Memory B cell (primary cell): ENCODE measurements around the gene CX3CL1.

ENCODE experiments used
- ATAC-seq: fragments of 150-1000 bp; cut with Tn5 transposase; 2 replicates; pipeline ENCODE4 v1.10.0; 2021; ENCODE audit warnings: low read depth, mild to moderate bottlenecking, moderate library complexity
- DNase-seq, 2 donors: peaks; one replicate each; pipeline ENCODE4 v3.0.0; 2022; ENCODE audit warnings: low spot score in 2 of 2
- H3K27ac Mint-ChIP-seq: one replicate; pipeline ENCODE4 v1.8.0; 2022; ENCODE audit warnings: mild to moderate bottlenecking, moderate library complexity, mixed read lengths
- H3K27me3 Mint-ChIP-seq: one replicate; pipeline ENCODE4 v1.8.0; 2022; ENCODE audit warnings: mixed read lengths
- H3K36me3 Mint-ChIP-seq: one replicate; pipeline ENCODE4 v1.8.0; 2022; ENCODE audit warnings: mild to moderate bottlenecking, mixed read lengths
- H3K4me1 Mint-ChIP-seq: one replicate; pipeline ENCODE4 v1.8.0; 2022; ENCODE audit warnings: mixed read lengths
- H3K4me3 Mint-ChIP-seq: one replicate; pipeline ENCODE4 v1.8.0; 2022; ENCODE audit warnings: mild to moderate bottlenecking, moderate library complexity, mixed read lengths
- H3K9me3 Mint-ChIP-seq: one replicate; pipeline ENCODE4 v1.8.0; 2022; ENCODE audit warnings: mixed read lengths

Gene CX3CL1

DNA sequence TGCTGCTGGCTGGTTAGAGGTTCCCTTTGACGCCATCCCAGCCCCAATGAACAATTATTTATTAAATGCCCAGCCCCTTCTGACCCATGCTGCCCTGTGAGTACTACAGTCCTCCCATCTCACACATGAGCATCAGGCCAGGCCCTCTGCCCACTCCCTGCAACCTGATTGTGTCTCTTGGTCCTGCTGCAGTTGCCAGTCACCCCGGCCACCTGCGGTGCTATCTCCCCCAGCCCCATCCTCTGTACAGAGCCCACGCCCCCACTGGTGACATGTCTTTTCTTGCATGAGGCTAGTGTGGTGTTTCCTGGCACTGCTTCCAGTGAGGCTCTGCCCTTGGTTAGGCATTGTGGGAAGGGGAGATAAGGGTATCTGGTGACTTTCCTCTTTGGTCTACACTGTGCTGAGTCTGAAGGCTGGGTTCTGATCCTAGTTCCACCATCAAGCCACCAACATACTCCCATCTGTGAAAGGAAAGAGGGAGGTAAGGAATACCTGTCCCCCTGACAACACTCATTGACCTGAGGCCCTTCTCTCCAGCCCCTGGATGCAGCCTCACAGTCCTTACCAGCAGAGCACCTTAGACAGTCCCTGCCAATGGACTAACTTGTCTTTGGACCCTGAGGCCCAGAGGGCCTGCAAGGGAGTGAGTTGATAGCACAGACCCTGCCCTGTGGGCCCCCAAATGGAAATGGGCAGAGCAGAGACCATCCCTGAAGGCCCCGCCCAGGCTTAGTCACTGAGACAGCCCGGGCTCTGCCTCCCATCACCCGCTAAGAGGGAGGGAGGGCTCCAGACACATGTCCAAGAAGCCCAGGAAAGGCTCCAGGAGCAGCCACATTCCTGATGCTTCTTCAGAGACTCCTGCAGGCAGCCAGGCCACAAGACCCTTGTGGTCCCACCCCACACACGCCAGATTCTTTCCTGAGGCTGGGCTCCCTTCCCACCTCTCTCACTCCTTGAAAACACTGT, 11.3 kb downstream of the CX3CL1 start:
- peaks cover 50% of the 10 kb centered on the region for H3K4me1 Mint-ChIP-seq
- ATAC-seq (no peak), DNase-seq (no peak)
- H3K27ac Mint-ChIP-seq: peak overlapping the region; percentile 81
- H3K36me3 Mint-ChIP-seq: no peaks in the 10 kb centered on the region
- no peaks in the 10 kb centered on the region for H3K9me3 Mint-ChIP-seq
- no peaks in the 10 kb centered on the region for H3K27me3 Mint-ChIP-seq
- peak overlapping the region; percentile 35 for H3K4me3 Mint-ChIP-seq

DNA sequence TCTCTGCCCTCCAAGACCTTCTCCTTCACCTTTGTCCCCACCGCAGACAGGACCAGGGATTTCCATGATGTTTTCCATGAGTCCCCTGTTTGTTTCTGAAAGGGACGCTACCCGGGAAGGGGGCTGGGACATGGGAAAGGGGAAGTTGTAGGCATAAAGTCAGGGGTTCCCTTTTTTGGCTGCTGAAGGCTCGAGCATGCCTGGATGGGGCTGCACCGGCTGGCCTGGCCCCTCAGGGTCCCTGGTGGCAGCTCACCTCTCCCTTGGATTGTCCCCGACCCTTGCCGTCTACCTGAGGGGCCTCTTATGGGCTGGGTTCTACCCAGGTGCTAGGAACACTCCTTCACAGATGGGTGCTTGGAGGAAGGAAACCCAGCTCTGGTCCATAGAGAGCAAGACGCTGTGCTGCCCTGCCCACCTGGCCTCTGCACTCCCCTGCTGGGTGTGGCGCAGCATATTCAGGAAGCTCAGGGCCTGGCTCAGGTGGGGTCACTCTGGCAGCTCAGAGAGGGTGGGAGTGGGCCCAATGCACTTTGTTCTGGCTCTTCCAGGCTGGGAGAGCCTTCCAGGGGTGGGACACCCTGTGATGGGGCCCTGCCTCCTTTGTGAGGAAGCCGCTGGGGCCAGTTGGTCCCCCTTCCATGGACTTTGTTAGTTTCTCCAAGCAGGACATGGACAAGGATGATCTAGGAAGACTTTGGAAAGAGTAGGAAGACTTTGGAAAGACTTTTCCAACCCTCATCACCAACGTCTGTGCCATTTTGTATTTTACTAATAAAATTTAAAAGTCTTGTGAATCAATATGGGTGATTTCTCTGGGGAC, 12.2 kb downstream of the CX3CL1 start:
- no peak for DNase-seq
- H3K27me3 Mint-ChIP-seq: no peaks in the 10 kb centered on the region
- peak overlapping the region; percentile 81 for H3K27ac Mint-ChIP-seq
- peak overlapping the region; percentile 35 for H3K4me3 Mint-ChIP-seq
- peak; percentile 66 for ATAC-seq
- no peaks in the 10 kb centered on the region for H3K36me3 Mint-ChIP-seq
- peaks cover 59% of the 10 kb centered on the region for H3K4me1 Mint-ChIP-seq
- H3K9me3 Mint-ChIP-seq: no peaks in the 10 kb centered on the region

- ATAC-seq (no peak), DNase-seq (no peak)
- no peaks in the 10 kb centered on the region for H3K27me3 Mint-ChIP-seq
- H3K4me3 Mint-ChIP-seq: no peak overlapping the region
- no peak overlapping the region for H3K27ac Mint-ChIP-seq
- H3K9me3 Mint-ChIP-seq: no peaks in the 10 kb centered on the region
- H3K4me1 Mint-ChIP-seq: peaks cover 60% of the 10 kb centered on the region
- no peaks in the 10 kb centered on the region for H3K36me3 Mint-ChIP-seq
Observed at GRCh38 chr16:57385083-57385482, 12.8 kb downstream of the CX3CL1 start.

- Mint-ChIP-seq H3K27me3 (no peaks in the 10 kb centered on the region), H3K4me1 (peaks cover 52% of the 10 kb centered on the region), H3K9me3 (no peaks in the 10 kb centered on the region), H3K4me3 (peak overlapping the region; percentile 46), H3K27ac (peak overlapping the region; percentile 75), H3K36me3 (no peaks in the 10 kb centered on the region)
- ATAC-seq (no peak), DNase-seq (no peak)
Observed at GRCh38 chr16:57386381-57386951, 14.2 kb downstream of the CX3CL1 start.

GRCh38 chr16:57387598-57388354, 15.5 kb downstream of the CX3CL1 start:
- no peaks in the 10 kb centered on the region for H3K36me3 Mint-ChIP-seq
- ATAC-seq (peak; percentile 12), DNase-seq (no peak)
- peak overlapping the region; percentile 44 for H3K4me3 Mint-ChIP-seq
- no peaks in the 10 kb centered on the region for H3K27me3 Mint-ChIP-seq
- no peaks in the 10 kb centered on the region for H3K9me3 Mint-ChIP-seq
- H3K4me1 Mint-ChIP-seq: peaks cover 46% of the 10 kb centered on the region
- peak overlapping the region; percentile 75 for H3K27ac Mint-ChIP-seq

DNA sequence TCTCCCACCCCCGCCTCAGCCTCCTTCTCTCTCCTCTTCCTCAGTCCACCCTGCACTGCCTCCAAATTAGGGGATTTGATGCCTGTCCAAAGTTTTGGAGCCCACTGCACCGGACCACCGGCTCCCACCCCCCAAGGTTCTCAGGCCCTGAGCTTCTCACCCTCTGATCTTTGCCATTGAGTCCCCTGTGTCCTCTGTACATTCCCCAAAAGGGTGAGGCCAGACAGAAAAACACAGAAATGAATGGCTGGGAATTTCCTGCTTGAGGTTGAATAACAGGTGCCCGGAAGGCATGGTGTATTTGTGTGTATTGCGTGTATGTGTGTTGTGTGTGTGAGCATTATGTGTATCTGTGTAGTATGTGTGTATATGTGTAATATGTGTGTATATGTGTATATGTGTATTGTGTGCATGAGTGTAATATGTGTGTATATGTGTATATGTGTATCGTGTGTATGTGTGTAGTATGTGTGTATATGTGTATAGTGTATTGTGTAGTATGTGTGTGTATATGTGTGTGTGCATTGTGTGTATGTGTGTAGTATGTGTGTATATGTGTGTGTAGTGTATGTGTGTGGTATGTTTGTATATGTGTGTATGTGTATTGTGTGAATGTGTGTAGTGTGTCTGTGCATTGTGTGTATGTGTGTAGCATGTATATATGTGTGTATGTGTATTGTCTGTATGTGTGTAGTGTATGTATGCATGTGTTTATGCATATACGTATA, 16.2 kb downstream of the CX3CL1 start:
- Mint-ChIP-seq H3K27me3 (no peaks in the 10 kb centered on the region), H3K4me3 (peak overlapping the region; percentile 0), H3K27ac (peak overlapping the region; percentile 75), H3K36me3 (no peaks in the 10 kb centered on the region), H3K4me1 (peaks cover 40% of the 10 kb centered on the region), H3K9me3 (no peaks in the 10 kb centered on the region)
- ATAC-seq (peak; percentile 63), DNase-seq (no peak)

- H3K9me3 Mint-ChIP-seq: no peaks in the 10 kb centered on the region
- no peak overlapping the region for H3K27ac Mint-ChIP-seq
- DNase-seq: no peak
- ATAC-seq: no peak
- H3K4me3 Mint-ChIP-seq: no peak overlapping the region
- no peaks in the 10 kb centered on the region for H3K36me3 Mint-ChIP-seq
- peaks cover 36% of the 10 kb centered on the region for H3K4me1 Mint-ChIP-seq
- no peaks in the 10 kb centered on the region for H3K27me3 Mint-ChIP-seq
Observed at GRCh38 chr16:57389087-57389468, 16.8 kb downstream of the CX3CL1 start.

DNA sequence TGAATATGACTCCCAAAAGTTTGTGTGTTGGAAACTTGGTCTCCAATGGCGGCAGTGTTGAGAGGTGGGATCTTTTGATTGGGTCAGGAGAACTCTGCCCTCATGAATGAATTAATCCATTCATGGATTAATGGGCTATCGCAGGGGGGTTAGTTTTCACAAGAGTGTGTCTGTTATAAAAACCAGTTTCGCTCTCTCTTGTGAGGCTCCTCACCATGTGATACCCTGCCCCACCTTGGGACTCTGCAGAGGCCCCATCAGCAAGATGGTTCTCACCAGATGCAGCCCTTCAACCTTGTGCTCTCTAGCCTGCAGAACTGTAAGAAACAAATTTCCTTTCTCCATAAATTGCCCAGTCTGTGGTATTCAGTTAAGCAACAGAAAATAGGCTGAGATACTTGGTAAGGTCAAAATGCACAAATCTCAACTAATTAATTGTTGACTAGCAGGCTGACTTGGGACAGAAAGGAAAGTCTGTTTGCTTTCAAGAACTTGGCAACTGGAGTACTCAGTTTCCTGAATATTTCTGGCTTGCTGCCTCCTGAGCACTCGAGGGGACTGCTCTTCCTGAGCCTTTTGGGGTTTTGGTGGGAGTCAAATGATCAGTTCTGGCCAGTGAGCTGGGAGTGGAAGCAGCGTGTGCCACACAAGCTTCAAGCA, 18.5 kb downstream of the CX3CL1 start:
- H3K27me3 Mint-ChIP-seq: no peaks in the 10 kb centered on the region
- ATAC-seq (no peak), DNase-seq (no peak)
- H3K4me1 Mint-ChIP-seq: peaks cover 25% of the 10 kb centered on the region
- H3K4me3 Mint-ChIP-seq: no peak overlapping the region
- H3K36me3 Mint-ChIP-seq: no peaks in the 10 kb centered on the region
- H3K9me3 Mint-ChIP-seq: no peaks in the 10 kb centered on the region
- no peak overlapping the region for H3K27ac Mint-ChIP-seq

DNA sequence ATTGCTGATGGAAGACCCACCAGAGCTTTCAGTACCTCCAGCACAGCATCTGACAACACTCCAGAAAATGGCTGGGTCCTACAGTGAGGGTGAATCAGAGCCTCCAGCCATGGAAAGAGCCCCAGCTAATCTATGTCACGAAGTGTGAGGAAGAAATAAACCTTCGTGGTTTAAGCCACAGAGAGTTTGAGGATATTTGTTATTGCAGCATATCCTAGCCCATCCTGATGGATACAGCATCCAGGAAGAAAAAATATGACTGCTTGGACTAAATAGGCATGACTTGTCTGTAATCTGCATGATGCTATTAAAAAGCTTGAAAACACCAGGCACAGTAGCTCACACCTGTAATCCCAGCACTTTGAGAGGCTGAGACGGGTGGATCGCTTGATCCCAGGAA, 19.0 kb downstream of the CX3CL1 start:
- H3K36me3 Mint-ChIP-seq: no peaks in the 10 kb centered on the region
- H3K9me3 Mint-ChIP-seq: no peaks in the 10 kb centered on the region
- no peak for DNase-seq
- no peaks in the 10 kb centered on the region for H3K27me3 Mint-ChIP-seq
- H3K4me1 Mint-ChIP-seq: peaks cover 25% of the 10 kb centered on the region
- ATAC-seq: no peak
- H3K4me3 Mint-ChIP-seq: no peak overlapping the region
- no peak overlapping the region for H3K27ac Mint-ChIP-seq

GRCh38 chr16:57391708-57392107, 19.4 kb downstream of the CX3CL1 start:
- no peak overlapping the region for H3K4me3 Mint-ChIP-seq
- no peaks in the 10 kb centered on the region for H3K27me3 Mint-ChIP-seq
- ATAC-seq (no peak), DNase-seq (no peak)
- no peaks in the 10 kb centered on the region for H3K9me3 Mint-ChIP-seq
- peaks cover 21% of the 10 kb centered on the region for H3K4me1 Mint-ChIP-seq
- no peak overlapping the region for H3K27ac Mint-ChIP-seq
- H3K36me3 Mint-ChIP-seq: no peaks in the 10 kb centered on the region

GRCh38 chr16:57392694-57393093, 20.4 kb downstream of the CX3CL1 start:
- peaks cover 17% of the 10 kb centered on the region for H3K4me1 Mint-ChIP-seq
- DNase-seq: no peak
- no peak overlapping the region for H3K27ac Mint-ChIP-seq
- no peaks in the 10 kb centered on the region for H3K9me3 Mint-ChIP-seq
- ATAC-seq: no peak
- no peak overlapping the region for H3K4me3 Mint-ChIP-seq
- H3K36me3 Mint-ChIP-seq: no peaks in the 10 kb centered on the region
- no peaks in the 10 kb centered on the region for H3K27me3 Mint-ChIP-seq

GRCh38 chr16:57394444-57394843, 22.2 kb downstream of the CX3CL1 start:
- Mint-ChIP-seq H3K27me3 (no peaks in the 10 kb centered on the region), H3K4me3 (no peak overlapping the region), H3K36me3 (no peaks in the 10 kb centered on the region), H3K4me1 (peaks cover 4% of the 10 kb centered on the region), H3K9me3 (no peaks in the 10 kb centered on the region), H3K27ac (no peak overlapping the region)
- DNase-seq (no peak), ATAC-seq (no peak)

GRCh38 chr16:57395026-57395425, 22.7 kb downstream of the CX3CL1 start:
- H3K4me1 Mint-ChIP-seq: peaks cover 5% of the 10 kb centered on the region
- DNase-seq: no peak
- no peaks in the 10 kb centered on the region for H3K9me3 Mint-ChIP-seq
- H3K27me3 Mint-ChIP-seq: no peaks in the 10 kb centered on the region
- H3K4me3 Mint-ChIP-seq: no peak overlapping the region
- H3K36me3 Mint-ChIP-seq: no peaks in the 10 kb centered on the region
- ATAC-seq: no peak
- H3K27ac Mint-ChIP-seq: no peak overlapping the region
